PFSK-1 (cell line): ENCODE measurements around the gene NUP62.

Experiments used
- POLR2AphosphoS5 ChIP-seq: IDR thresholded peaks from 2 replicates; pipeline ENCODE4 v1.6.1; 2012; ENCODE audit warnings: low read depth, mild to moderate bottlenecking, control low read depth, low read length, moderate library complexity
- REST ChIP-seq, 2 experiments: IDR thresholded peaks; 2 replicates each; pipeline versions ENCODE4 v1.6.1 to v1.8.0; 2011 to 2012; ENCODE audit warnings: low read depth in 2 of 2, low read length in 2 of 2, control low read depth in 1 of 2, inconsistent platforms in 1 of 2, mild to moderate bottlenecking in 1 of 2, moderate library complexity in 1 of 2; ENCODE audit not compliant: insufficient read depth in 1 of 2
- SIN3A ChIP-seq: IDR thresholded peaks from 2 replicates; pipeline ENCODE4 v1.6.1; 2012; ENCODE audit warnings: mild to moderate bottlenecking, low read length, moderate library complexity, borderline replicate concordance; ENCODE audit not compliant: insufficient read depth

- TF ChIP-seq SIN3A (no peak), POLR2AphosphoS5 (no peak), REST (IDR thresholded peaks at IDR 0.05; ENCODE audit: insufficient read depth in 1 of 2, low read depth in 2 of 2, low read length in 2 of 2) (no peak)
These were observed 40.8 kb downstream of the NUP62 start for GRCh38 chr19:49888510-49888824.
